ENCODE data around the gene PDF.
"Not testable (repeated sequence)": the region's sequence is repeated elsewhere in the genome, so short reads cannot be mapped to it uniquely, and the experiment has no call there.

PDF gene

DNA sequence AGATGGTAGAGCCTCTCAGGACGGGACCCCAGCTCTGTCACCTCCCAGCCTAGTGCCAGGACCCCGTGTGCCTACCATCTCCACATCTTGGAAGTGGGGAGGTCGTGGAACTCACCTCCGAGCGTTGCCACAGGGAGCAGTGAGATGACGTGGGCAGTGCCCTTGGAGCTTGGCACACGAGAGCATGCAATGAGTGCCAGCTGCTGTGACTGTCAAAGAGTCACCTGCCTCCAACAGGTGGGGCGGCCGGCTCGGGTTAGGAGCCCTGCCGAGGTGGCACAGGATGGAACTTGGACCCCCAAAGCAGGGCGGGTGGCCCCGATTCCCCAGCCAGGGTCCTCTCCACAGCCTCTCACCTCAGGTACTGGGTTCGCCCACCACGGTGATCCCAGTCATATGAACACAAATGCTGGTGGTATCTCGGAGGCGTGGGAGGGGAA lies 13.8 kb downstream of the PDF start:
- no peak for DNase-seq (ENCODE audit: low spot score)

DNA sequence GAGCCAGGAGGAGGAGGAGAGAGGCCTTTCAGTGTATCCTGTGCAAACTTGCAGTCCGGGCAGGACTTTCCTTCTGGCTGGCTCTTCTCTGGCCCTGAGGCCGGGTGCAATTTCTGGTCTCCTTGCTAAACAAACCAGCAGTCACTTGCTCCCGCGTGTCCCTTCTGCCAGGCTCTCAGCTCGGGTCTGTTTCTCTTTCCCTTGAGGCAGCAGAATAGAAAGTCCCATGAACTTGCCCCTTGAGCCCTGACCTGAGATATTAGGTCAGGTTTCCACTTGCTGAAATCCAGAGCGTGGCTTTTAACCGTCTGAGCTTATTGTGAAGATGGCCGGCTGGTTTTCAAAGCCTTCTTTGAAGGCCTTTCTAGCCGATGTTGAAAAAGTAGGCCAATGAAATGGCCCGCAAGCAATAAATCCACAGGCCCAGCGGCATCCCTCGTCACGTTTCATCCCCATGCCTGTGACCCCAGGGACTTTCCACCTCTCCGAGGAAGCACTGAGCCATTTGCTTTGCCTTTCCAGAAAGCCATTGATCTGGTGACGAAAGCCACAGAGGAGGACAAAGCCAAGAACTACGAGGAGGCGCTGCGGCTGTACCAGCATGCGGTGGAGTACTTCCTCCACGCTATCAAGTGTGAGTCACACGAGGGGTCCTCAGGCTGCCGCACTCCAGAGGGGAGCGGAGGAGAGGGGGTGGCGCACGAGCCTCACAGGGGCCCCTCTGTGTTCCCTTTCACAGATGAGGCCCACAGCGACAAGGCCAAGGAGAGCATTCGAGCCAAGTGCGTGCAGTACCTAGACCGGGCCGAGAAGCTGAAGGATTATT lies 14.7 kb downstream of the PDF start:
- DNase-seq (ENCODE audit: low spot score) = no peak

DNA sequence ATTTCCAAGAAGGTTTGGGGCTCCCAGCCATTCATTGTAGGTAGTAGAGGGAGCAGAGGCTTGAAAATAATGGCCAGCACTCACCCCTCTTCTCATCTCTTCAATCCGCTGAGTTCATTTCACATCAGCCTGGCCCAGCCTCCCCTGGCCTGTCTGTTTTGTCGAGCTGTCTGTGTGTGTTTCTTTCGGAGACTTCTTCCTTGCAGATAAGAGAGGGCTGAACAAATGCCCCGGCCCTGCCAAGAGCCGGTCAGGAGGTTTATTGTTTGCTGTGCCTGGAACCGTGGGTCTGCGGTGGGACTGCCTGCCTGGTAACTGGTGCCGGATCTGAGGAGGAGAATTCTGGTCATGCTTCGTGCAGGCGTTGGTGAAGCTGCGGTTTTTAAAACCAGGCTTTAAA lies 15.9 kb downstream of the PDF start:
- DNase-seq (ENCODE audit: low spot score) = no peak

DNA sequence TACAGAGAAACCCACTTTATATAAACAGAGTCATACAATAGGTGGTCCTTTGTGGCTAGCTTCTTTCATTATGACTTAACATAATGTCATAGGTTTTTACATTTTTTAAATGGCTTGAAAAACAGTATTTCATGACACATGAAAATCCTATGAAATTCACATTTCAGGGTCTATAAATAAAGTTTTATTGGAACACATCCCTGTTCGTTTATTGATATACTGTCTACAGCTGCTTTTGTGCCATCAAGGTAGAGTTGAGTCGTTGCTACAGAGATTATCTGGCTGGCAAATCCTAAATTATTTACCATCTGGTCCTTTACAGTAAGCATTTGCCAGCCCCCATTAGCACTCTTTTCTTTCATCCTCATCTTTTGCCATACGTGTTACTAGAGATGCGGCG lies 16.9 kb downstream of the PDF start:
- no peak for DNase-seq (ENCODE audit: low spot score)

DNA sequence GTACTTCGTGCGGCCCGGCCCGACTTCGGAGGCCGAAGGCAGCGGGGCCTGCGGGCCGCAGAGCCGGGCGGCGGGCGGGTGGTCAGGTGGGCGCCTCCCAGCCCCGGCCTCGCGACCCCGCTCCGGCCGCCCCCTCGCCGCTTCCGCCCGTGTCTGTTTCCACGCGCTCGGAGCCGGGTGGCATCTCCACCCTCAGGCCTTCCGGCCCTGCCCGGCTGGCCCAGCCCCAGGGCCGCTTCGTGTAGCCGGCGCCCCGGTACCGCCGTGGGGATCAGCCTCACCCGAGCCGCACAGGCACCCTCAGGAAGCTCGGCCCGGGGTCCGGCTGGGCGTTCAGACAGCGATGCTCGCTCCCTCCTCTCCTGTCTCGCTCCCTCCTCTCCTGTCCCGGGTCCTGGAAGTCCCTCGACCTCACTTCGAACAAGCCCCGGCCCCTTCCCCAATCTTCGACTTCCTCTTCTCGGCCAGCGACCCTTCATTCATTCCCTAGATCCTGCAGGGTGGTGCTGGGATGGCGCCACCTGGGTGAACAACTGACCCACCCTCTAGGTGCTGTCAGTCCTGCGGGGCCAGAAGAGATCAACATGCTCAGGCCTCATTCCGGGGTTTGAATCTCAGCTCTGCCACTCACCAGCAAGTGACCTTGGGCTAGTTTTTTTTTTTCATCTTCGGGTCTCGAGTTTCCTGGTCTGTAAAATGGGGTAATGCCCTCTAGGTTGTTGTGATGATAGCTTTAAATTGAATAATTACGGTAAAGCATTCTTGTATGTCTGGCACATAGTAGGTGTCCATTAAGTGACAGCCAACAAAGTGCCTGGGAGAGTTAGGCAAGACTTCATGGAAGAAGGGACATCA lies 18.6 kb downstream of the PDF start:
- peak; percentile 24 for DNase-seq (ENCODE audit: low spot score)

DNA sequence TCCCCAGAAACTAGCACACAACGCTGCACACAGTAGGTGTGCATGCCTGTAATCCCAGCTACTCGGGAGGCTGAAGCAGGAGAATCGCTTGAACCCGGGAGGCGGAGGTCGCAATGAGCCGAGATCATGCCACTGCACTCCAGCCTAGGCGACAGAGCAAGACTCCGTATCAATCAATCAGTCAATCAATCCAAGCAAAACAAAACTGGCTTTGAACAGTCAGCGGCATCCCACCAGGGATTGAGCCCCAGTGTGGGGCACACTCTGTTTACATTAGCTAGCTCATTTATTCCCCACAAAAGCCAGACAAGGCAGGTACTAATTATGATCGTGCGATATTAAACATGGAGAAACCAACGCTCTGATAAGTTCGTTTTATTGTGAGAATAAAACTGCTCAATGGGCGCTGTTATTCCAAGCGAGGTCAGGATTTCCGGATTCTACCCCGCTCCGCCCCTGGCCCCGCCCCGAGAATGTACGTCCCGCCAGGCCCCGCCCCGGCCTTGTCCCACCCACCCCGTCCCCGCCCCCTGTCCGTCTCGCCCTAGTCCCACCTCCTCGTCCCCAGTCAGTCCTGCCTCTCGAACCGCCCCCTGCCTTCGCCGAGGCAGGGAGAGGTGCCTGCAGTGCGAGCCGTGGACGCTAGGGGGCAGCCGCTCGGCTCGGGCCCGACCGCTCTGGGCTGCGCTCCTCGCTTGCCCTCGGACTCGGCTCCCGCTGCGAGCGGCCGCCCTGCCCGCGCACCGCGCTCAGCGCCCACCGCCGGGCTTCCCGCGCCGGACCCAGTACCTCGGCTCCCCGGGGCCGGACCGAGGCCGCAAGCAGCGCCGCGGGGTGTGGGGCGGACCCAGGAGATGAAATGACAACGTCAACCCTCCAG lies 19.5 kb downstream of the PDF start, which contains the start of gene VPS4A:
VPS4A (plus strand) TSS at position 698 of the 880 bp plus-strand sequence; CDS start at position 860, 162 bp downstream.
- peak; percentile 97 for DNase-seq (ENCODE audit: low spot score)

GRCh38 chr16:69309316-69309715 lies 21.1 kb downstream of the PDF start:
- no peak for DNase-seq (ENCODE audit: low spot score)

GRCh38 chr16:69307856-69308255 lies 22.5 kb downstream of the PDF start:
- DNase-seq (ENCODE audit: low spot score) = no peak

- no peak for DNase-seq (ENCODE audit: low spot score)
Observed at GRCh38 chr16:69307091-69307490, 23.3 kb downstream of the PDF start.

- DNase-seq (ENCODE audit: low spot score) = no peak
Observed at GRCh38 chr16:69306031-69306430, 24.4 kb downstream of the PDF start.

GRCh38 chr16:69302301-69302700 lies 28.1 kb downstream of the PDF start:
- DNase-seq (ENCODE audit: low spot score) = no peak

GRCh38 chr16:69301861-69302260 lies 28.5 kb downstream of the PDF start:
- DNase-seq (ENCODE audit: low spot score) = no peak

DNA sequence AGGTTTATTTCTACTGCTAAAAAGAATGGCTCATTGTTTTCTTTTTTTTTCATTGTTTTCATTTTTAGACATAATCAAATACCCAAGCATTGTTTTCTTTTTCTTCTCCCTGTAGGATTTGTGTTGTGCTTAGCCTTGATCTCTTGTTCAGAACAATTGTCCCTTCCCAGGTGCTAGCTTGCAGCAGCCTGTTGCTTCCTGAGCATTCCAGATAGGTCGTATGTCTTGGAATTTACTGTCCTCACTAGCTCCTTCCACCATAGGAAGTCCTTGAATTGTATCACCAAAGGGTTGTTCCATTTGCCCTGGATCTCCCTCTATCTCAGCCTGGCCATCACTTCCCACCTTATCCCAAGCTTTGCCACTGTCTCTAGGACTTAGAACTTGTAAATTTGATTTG lies 29.2 kb downstream of the PDF start:
- DNase-seq (ENCODE audit: low spot score) = no peak

GRCh38 chr16:69298261-69298660 lies 32.1 kb downstream of the PDF start:
- no peak for DNase-seq (ENCODE audit: low spot score)

DNA sequence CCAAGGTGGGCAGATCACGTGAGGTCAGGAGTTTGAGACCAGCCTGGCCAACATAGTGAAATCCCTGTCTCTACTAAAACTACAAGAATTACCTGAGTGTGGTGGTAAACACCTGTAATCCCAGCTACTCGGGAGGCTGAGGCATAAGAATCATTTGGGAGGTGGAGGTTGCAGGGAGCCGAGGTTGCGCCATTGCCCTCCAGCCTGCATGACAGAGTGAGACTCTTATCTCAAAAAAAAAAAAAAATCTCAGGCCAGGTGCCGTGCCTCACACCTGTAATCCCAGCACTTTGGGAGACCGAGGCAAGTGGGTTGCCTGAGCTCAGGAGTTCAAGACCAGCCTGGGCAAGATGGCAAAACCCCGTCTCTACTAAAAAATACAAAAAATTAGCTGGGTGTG lies 33.6 kb downstream of the PDF start:
- DNase-seq (ENCODE audit: low spot score) = not testable (repeated sequence)

GRCh38 chr16:69294051-69294450 lies 36.3 kb downstream of the PDF start:
- DNase-seq (ENCODE audit: low spot score) = no peak

- no peak for DNase-seq (ENCODE audit: low spot score)
Observed at GRCh38 chr16:69293401-69293800, 37.0 kb downstream of the PDF start.

DNA sequence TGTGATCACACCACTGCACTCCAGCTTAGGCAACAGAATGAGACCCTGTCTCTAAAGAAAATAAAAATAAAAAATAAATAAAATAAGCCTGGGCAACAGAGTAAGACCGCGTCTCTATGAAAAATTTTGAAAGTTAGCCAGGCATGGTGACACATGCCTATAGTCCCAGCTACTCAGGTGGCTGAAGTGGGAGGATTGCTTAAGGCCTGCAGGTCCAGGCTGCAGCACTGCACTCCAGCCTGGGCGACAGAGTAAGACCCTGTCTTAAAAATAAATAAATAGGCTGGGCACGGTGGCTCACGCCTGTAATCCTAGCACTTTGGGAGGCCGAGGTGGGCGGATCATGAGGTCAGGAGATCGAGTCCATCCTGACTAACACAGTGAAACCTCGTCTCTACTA lies 38.7 kb downstream of the PDF start:
- DNase-seq (ENCODE audit: low spot score) = not testable (repeated sequence)

DNA sequence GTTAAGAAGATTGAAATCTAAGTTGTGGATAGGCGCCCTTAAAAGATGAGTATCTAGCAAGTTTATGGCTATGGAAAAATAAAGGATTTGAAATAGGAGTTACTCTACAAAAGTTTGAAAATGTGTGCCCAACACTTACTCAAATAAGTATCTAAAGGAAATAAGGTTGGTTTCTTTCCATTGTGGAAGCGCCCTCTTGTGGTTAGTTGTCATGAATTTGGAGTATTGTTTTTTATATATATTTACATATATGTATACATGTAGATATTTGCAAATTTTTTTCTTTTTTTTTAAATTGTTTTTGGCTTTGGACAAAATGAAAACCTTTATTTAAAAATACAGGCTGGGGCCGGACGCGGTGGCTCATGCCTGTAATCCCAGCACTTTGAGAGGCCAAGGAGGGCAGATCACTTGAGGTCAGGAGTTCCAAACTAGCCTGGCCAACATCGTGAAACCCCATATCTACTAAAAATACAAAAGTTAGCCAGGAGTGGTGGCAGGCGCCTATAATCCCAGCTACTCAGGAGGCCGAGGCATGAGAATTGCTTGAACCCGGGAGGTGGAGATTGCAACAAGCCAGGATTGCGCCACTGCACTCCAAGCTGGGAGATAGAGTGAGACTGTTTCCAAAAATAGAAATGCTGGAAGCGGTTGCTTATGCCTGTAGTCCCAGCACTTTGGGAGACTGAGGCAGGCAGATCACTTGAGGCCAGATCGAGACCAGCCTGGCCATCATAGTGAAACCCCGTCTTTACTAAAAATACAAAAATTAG lies 43.3 kb downstream of the PDF start:
- peak; percentile 60 for DNase-seq (ENCODE audit: low spot score)

DNA sequence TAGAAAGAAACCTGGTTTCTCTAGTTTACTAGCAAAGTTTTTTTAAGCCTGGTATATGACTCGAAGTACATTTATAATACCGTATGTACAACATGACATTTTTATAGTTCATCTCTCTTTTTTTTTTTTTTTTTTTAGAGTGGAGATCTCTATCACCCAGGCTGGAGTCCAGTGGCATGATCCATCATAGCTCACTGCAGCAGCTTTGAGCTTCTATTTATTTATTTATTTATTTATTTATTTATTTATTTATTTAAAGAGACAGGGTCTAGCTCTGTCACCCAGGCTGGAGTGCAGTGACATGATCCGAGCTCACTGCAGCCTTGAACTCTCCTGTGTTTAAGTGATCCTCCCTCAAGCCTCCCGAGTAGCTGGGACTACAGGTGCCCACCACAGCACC lies 45.1 kb downstream of the PDF start:
- DNase-seq (ENCODE audit: low spot score) = no peak

DNA sequence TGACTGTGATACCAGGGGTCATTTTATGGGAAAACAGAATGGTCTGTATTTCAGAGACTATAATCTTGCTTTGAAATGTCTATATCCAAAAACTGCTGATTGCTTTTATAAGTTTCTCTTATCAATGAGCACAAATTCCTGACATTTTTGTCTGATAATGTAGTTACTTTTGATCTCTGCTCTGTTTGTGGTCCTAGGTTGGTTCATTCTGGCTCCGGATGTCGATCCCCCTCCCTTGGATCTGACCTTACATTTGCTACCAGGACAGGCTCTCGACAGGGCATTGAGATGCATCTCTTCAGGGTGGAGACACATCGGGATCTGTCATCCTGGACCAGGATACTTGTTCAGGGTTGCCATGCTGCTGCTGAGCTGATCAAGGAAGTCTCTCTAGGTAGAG lies 46.5 kb downstream of the PDF start:
- DNase-seq (ENCODE audit: low spot score) = no peak
